ENCODE data around the gene HSPA1B. TPM values are rescaled to one million over a fixed set of nuclear protein-coding genes. Genes with fewer than 3 reads are reported as not detected.

HSPA1B gene
- total RNA-seq, 3 donors from 2014 or later = 172 to 254 (median 200) TPM

DNA sequence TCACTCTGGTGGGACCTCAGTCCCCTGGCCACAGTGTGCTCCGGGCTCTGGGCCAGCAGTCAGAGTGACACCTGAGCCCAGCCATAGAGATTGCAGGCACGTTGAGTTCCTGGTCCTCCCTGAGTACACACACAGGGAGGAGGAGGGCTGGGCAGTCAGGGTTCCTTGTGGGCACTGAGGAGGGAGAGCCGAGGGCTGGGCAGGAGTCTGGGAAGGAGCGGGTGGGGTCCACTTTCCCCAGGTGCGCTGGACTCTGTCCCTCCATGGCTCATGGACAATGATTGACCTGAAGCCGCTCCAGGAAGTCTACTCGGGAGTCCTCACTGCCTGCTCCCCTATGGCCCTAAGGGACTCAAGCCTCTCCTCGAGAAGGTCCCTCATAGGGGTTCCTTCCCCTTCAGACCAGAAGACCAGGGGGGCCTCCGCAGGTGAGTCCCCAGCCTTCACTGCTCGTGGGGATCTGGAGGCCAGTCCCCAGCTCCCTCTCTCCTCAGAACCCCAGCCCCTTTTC lies 50.2 kb downstream of the HSPA1B start:
- Histone ChIP-seq H3K36me3 (ENCODE audit: low read depth) (peaks cover 8% of the 10 kb centered on the region), H3K4me1 (ENCODE audit: low read depth) (peaks cover 32% of the 10 kb centered on the region), H3K9me3 (no peaks in the 10 kb centered on the region), H3K4me3 (peak overlapping the region; percentile 42)
- TF ChIP-seq, protein P1, sequence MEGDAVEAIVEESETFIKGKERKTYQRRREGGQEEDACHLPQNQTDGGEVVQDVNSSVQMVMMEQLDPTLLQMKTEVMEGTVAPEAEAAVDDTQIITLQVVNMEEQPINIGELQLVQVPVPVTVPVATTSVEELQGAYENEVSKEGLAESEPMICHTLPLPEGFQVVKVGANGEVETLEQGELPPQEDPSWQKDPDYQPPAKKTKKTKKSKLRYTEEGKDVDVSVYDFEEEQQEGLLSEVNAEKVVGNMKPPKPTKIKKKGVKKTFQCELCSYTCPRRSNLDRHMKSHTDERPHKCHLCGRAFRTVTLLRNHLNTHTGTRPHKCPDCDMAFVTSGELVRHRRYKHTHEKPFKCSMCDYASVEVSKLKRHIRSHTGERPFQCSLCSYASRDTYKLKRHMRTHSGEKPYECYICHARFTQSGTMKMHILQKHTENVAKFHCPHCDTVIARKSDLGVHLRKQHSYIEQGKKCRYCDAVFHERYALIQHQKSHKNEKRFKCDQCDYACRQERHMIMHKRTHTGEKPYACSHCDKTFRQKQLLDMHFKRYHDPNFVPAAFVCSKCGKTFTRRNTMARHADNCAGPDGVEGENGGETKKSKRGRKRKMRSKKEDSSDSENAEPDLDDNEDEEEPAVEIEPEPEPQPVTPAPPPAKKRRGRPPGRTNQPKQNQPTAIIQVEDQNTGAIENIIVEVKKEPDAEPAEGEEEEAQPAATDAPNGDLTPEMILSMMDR (IDR thresholded peaks at IDR 0.05) = no peak
- intact Hi-C loops (cut with DNase I, micrococcal nuclease) = no loop called here
- DNase-seq (peak; percentile 91 to 93 (median 92)), ATAC-seq (peak; percentile 87)

DNA sequence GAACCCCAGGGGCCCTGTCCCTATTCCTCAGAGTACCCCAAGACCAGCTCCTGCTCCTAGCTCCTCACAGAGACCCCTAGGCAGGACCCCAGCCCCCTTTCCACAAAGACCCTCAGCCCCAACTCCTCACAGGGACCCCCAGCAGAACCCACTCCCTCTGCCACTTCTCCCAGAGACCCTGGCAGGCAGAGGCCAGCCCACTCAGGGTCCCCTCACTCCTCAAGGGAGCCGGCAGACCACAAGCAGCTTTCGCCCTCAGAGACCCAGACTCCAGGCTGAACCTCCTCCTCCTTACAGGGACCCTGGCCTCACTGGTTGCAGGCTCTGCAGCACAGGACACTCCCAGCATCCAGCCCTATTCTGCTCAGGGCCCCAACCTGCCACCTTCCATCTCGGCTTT lies 50.7 kb downstream of the HSPA1B start:
- Histone ChIP-seq H3K4me3 (peak overlapping the region; percentile 42), H3K4me1 (ENCODE audit: low read depth) (peaks cover 32% of the 10 kb centered on the region), H3K36me3 (ENCODE audit: low read depth) (peaks cover 8% of the 10 kb centered on the region), H3K9me3 (no peaks in the 10 kb centered on the region)
- intact Hi-C loops (cut with DNase I, micrococcal nuclease) = no loop called here
- TF ChIP-seq, protein P1 (IDR thresholded peaks at IDR 0.05) = no peak
- DNase-seq = no peak
- peak; percentile 3 for ATAC-seq

DNA sequence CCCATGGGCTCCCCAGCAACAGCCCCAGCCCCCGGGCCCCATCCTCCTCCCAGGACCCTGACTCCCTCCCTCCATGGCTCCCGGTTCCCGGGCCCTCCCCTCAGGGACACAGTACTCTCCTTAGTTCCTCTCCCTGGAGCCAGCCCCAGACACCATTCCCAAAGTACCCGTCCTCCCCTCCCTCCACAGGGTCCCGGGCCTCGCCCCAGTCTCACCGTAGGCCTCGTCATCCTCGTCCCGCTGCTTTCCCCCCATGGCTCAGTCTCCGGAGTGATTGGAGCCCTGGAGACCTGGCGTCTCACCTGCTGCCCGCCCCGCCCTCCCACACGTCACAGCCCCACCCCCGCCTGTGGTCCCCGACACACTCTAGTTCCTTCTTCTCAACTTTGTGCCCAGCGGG lies 51.2 kb downstream of the HSPA1B start, which contains the start of gene SLC44A4:
Gene SLC44A4, minus strand, starts transcription at position 272 of the 400 bp plus-strand sequence. Its CDS starts 17 bp downstream, at position 255.
- TF ChIP-seq, protein P1 (IDR thresholded peaks at IDR 0.05) = no peak
- intact Hi-C loops (cut with DNase I, micrococcal nuclease) = no loop called here
- DNase-seq (peak; percentile 78 to 83 (median 83)), ATAC-seq (peak; percentile 60)
- peak within 1 kb of the TSS; percentile 42 for H3K4me3 ChIP-seq
- H3K4me1 ChIP-seq (ENCODE audit: low read depth) = peaks cover 32% of the 10 kb centered on the region
- no peaks in the 10 kb centered on the region for H3K9me3 ChIP-seq
- peaks cover 8% of the 10 kb centered on the region for H3K36me3 ChIP-seq (ENCODE audit: low read depth)

DNA sequence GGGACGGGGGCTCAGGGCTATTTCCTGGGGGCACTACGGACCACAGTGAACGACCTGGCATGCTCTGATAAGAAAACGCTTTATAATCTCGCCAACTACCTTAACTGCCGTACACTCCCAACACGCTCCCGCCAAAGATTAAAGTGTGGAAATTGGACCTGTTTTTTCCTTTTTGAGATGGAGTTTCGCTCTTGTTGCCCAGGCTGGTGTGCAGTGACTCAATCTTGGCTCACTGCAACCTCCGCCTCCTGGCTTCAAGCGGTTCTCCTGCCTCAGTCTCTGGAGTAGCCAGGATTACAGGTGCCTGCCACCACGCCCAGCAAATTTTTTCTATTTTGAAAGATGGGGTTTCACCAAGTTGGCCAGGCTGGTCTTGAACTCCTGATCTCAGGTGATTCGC lies 51.6 kb downstream of the HSPA1B start:
- peaks cover 8% of the 10 kb centered on the region for H3K36me3 ChIP-seq (ENCODE audit: low read depth)
- no peak for ATAC-seq
- peaks cover 32% of the 10 kb centered on the region for H3K4me1 ChIP-seq (ENCODE audit: low read depth)

More for the DNA sequence above, 51.6 kb downstream of the HSPA1B start:
- DNase-seq = no peak
- TF ChIP-seq, protein P1 (IDR thresholded peaks at IDR 0.05) = no peak
- H3K9me3 ChIP-seq = no peaks in the 10 kb centered on the region
- intact Hi-C loops (cut with DNase I, micrococcal nuclease) = no loop called here
- H3K4me3 ChIP-seq = no peak overlapping the region

Other genes with a start within 250 kb of the HSPA1B start
- 1 to 10 TPM; 2.1 to 3.4 (median 2.2) TPM for gene LTB, start 245.3 kb upstream of the HSPA1B start, total RNA-seq
- gene LST1, start 241.5 kb upstream of the HSPA1B start, total RNA-seq = 10 to 100 TPM in 1 of 3 donors, 1 to 10 TPM in 2; 3.9 to 11.3 (median 6.6) TPM
- gene NCR3, start 234.7 kb upstream of the HSPA1B start, total RNA-seq = under 1 TPM in 1 of 3 donors, not detected in 2; 0.46 TPM
- gene AIF1, start 212.5 kb upstream of the HSPA1B start, total RNA-seq = 10 to 100 TPM in 2 of 3 donors, 1 to 10 TPM in 1; 6.1 to 28.4 (median 17.3) TPM
- gene PRRC2A, start 207.0 kb upstream of the HSPA1B start, total RNA-seq = 100 to 1,000 TPM; 109 to 151 (median 120) TPM
- gene BAG6, start 175.1 kb upstream of the HSPA1B start, total RNA-seq = 100 to 1,000 TPM; 282 to 298 (median 293) TPM
- 1 to 10 TPM; 2.2 to 2.7 (median 2.4) TPM for gene APOM, start 171.8 kb upstream of the HSPA1B start, total RNA-seq
- 10 to 100 TPM; 28.5 to 33.0 (median 32.3) TPM for gene C6orf47, start 167.0 kb upstream of the HSPA1B start, total RNA-seq
- gene GPANK1, start 162.7 kb upstream of the HSPA1B start, total RNA-seq = 10 to 100 TPM; 13.4 to 17.7 (median 17.4) TPM
- 100 to 1,000 TPM; 125 to 147 (median 134) TPM for gene CSNK2B, start 161.7 kb upstream of the HSPA1B start, total RNA-seq
- gene LY6G5B, start 157.8 kb upstream of the HSPA1B start, total RNA-seq = 10 to 100 TPM; 13.1 to 17.2 (median 15.5) TPM
- gene LY6G5C, start 146.7 kb upstream of the HSPA1B start, total RNA-seq = 1 to 10 TPM; 1.7 to 4.2 (median 2.1) TPM
- 10 to 100 TPM; 55.3 to 69.4 (median 68.4) TPM for gene ABHD16A, start 124.4 kb upstream of the HSPA1B start, total RNA-seq
- not detected for gene LY6G6F, start 120.9 kb upstream of the HSPA1B start, total RNA-seq
- gene LY6G6D, start 112.4 kb upstream of the HSPA1B start, total RNA-seq = 1 to 10 TPM in 1 of 3 donors, under 1 TPM in 1, not detected in 1; 0.90 to 6.1 TPM
- gene LY6G6C, start 106.0 kb upstream of the HSPA1B start, total RNA-seq = under 1 TPM in 1 of 3 donors, not detected in 2; 0.32 TPM
- gene MPIG6B, start 104.4 kb upstream of the HSPA1B start, total RNA-seq = 1 to 10 TPM in 1 of 3 donors, under 1 TPM in 2; 0.48 to 1.4 (median 0.57) TPM
- gene DDAH2, start 98.4 kb upstream of the HSPA1B start, total RNA-seq = 100 to 1,000 TPM in 1 of 3 donors, 10 to 100 TPM in 2; 56.1 to 152 (median 99.5) TPM
- 100 to 1,000 TPM; 269 to 555 (median 441) TPM for gene CLIC1, start 91.2 kb upstream of the HSPA1B start, total RNA-seq
- 10 to 100 TPM; 14.1 to 29.9 (median 29.7) TPM for gene MSH5, start 87.7 kb upstream of the HSPA1B start, total RNA-seq
- gene SAPCD1, start 65.1 kb upstream of the HSPA1B start, total RNA-seq = 1 to 10 TPM; 2.5 to 9.6 (median 4.3) TPM
- 1 to 10 TPM; 5.9 to 8.2 (median 6.9) TPM for gene VWA7, start 50.4 kb upstream of the HSPA1B start, total RNA-seq
- gene VARS1, start 32.0 kb upstream of the HSPA1B start, total RNA-seq = 10 to 100 TPM; 41.7 to 65.8 (median 45.0) TPM
- 10 to 100 TPM; 21.7 to 35.5 (median 33.8) TPM for gene LSM2, start 20.8 kb upstream of the HSPA1B start, total RNA-seq
- gene HSPA1L, start 12.5 kb upstream of the HSPA1B start, total RNA-seq = 1 to 10 TPM; 1.2 to 3.4 (median 1.3) TPM
- 100 to 1,000 TPM in 2 of 3 donors, 10 to 100 TPM in 1; 73.6 to 274 (median 107) TPM for gene HSPA1A, start 12.2 kb upstream of the HSPA1B start, total RNA-seq
- 10 to 100 TPM; 44.0 to 65.7 (median 45.0) TPM for gene NEU1, start 35.1 kb downstream of the HSPA1B start, total RNA-seq
- 100 to 1,000 TPM; 332 to 795 (median 740) TPM for gene SLC44A4, start 51.3 kb downstream of the HSPA1B start, total RNA-seq
- gene EHMT2, start 70.0 kb downstream of the HSPA1B start, total RNA-seq = 10 to 100 TPM; 29.6 to 50.1 (median 36.4) TPM
- 1 to 10 TPM; 2.3 to 6.2 (median 3.4) TPM for gene ZBTB12, start 74.3 kb downstream of the HSPA1B start, total RNA-seq
- gene C2, start 100.0 kb downstream of the HSPA1B start, total RNA-seq = 10 to 100 TPM in 2 of 3 donors, 1 to 10 TPM in 1; 5.5 to 33.7 (median 17.9) TPM
- gene CFB, start 118.4 kb downstream of the HSPA1B start, total RNA-seq = 100 to 1,000 TPM in 1 of 3 donors, 10 to 100 TPM in 2; 34.5 to 178 (median 40.4) TPM
- 10 to 100 TPM; 44.9 to 52.4 (median 51.8) TPM for gene NELFE, start 131.2 kb downstream of the HSPA1B start, total RNA-seq
- gene SKIC2, start 131.4 kb downstream of the HSPA1B start, total RNA-seq = 10 to 100 TPM; 58.6 to 87.2 (median 81.2) TPM
- 10 to 100 TPM; 12.4 to 18.1 (median 15.8) TPM for gene DXO, start 144.4 kb downstream of the HSPA1B start, total RNA-seq
- 100 to 1,000 TPM in 1 of 3 donors, 10 to 100 TPM in 2; 10.2 to 203 (median 56.0) TPM for gene C4A, start 154.3 kb downstream of the HSPA1B start, total RNA-seq
- gene C4B, start 187.1 kb downstream of the HSPA1B start, total RNA-seq = 100 to 1,000 TPM in 1 of 3 donors, 10 to 100 TPM in 1, 1 to 10 TPM in 1; 9.2 to 175 (median 51.0) TPM
- 1 to 10 TPM in 1 of 3 donors, under 1 TPM in 2; 0.93 to 2.1 (median 0.94) TPM for gene CYP21A2, start 210.7 kb downstream of the HSPA1B start, total RNA-seq

All from mucosa of descending colon (tissue), 3 donors.